ENCODE measurements around the gene S100A7. TPM values are rescaled to one million over a fixed set of nuclear protein-coding genes. Genes with fewer than 3 reads are reported as not detected.
"Not testable (repeated sequence)": the region's sequence is repeated elsewhere in the genome, so short reads cannot be mapped to it uniquely, and the experiment has no call there.

Gene S100A7
- total RNA-seq, 1 donor from 2014 or later = not detected

DNA sequence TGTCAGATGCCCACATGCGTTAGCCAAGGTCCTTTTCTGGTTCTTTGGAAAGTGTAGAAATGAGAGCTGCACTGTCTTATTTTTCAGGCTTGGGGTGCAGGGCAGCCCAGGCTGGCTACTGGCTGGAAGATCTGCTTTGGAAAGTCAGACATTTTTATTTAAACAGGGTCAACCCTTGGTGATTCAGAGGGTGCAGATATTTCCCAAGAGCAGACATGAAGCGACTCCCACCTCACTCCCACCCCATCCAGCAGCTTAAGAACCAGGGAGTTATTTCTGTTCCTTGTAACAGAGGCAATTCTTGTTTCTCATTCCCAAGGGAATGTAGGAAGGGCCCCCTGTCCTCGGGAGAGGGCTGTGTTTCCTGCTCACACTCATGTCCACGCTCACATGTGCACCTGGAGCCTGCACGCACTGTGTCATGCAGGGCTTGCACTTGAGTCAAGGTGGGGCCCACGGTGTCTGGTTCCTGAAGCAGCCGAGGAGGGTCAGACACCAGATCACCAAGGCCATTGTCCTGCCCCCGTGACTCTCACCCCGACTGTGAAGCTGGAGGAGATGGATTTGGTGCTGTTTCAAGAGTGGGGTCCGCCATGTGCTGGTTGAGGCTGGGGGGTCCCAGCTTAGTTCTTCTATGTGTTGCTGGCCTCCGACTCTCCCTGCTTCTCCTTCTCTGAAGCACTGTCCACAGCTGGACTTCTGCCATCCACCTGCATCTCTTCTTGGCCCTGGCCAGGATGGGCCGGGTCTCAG is 43.1 kb downstream of the S100A7 start:
- Mint-ChIP-seq H3K27me3 (ENCODE audit: unreplicated experiment) (peaks cover 2% of the 10 kb centered on the region), H3K9me3 (ENCODE audit: unreplicated experiment) (peaks cover 7% of the 10 kb centered on the region), H3K27ac (ENCODE audit: unreplicated experiment) (no peak overlapping the region), H3K4me3 (ENCODE audit: unreplicated experiment) (no peak overlapping the region), H3K4me1 (ENCODE audit: low read depth, unreplicated experiment) (no peaks in the 10 kb centered on the region), H3K36me3 (ENCODE audit: unreplicated experiment) (peaks cover 5% of the 10 kb centered on the region)
- DNase-seq = no peak
- TF ChIP-seq, protein P1, sequence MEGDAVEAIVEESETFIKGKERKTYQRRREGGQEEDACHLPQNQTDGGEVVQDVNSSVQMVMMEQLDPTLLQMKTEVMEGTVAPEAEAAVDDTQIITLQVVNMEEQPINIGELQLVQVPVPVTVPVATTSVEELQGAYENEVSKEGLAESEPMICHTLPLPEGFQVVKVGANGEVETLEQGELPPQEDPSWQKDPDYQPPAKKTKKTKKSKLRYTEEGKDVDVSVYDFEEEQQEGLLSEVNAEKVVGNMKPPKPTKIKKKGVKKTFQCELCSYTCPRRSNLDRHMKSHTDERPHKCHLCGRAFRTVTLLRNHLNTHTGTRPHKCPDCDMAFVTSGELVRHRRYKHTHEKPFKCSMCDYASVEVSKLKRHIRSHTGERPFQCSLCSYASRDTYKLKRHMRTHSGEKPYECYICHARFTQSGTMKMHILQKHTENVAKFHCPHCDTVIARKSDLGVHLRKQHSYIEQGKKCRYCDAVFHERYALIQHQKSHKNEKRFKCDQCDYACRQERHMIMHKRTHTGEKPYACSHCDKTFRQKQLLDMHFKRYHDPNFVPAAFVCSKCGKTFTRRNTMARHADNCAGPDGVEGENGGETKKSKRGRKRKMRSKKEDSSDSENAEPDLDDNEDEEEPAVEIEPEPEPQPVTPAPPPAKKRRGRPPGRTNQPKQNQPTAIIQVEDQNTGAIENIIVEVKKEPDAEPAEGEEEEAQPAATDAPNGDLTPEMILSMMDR (IDR thresholded peaks at IDR 0.05; ENCODE audit: partially characterized antibody, unreplicated experiment) = no peak

DNA sequence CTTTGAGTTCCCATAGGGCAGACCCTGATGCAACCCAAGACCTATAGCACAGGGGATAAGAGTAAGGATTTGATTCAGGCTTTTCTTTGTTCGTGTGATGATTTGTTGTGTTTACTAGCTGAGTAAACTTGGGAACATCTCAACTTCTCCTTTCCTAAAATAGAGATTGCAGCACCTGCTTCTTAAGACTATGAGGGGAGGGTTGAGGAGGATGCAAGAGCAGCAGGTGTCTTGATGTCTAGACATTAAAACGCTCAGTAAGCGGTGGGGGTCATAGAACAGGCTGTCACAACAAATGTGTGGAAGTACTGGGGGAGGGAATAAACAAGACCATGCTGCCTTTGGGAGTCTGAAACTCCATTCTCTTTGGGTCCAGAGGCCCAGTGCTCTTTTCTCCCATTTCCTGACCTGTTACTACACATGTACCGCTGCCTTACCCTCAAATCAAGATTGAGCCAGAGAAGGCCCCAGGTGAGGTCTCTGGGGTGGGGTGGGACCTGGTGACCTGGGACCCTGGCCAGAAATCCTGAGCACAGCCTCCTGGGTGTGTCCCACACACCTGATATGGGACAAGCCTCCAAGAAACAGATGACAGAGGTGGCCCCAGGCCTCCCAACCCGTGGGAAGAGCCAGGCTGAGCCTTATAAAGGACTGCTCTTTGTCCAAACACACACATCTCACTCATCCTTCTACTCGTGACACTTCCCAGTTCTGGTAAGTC is 44.4 kb downstream of the S100A7 start, which contains the start of gene S100A7A:
Gene S100A7A, plus strand, starts transcription at position 671 of the 721 bp plus-strand sequence. CDS start 1,563 bp downstream, outside the sequence.
- TF ChIP-seq, protein P1 (IDR thresholded peaks at IDR 0.05; ENCODE audit: partially characterized antibody, unreplicated experiment) = no peak
- Mint-ChIP-seq H3K27ac (ENCODE audit: unreplicated experiment) (no peak within 1 kb of the TSS), H3K4me3 (ENCODE audit: unreplicated experiment) (no peak within 1 kb of the TSS), H3K9me3 (ENCODE audit: unreplicated experiment) (peaks cover 7% of the 10 kb centered on the region), H3K27me3 (ENCODE audit: unreplicated experiment) (peaks cover 2% of the 10 kb centered on the region), H3K36me3 (ENCODE audit: unreplicated experiment) (peaks cover 5% of the 10 kb centered on the region), H3K4me1 (ENCODE audit: low read depth, unreplicated experiment) (no peaks in the 10 kb centered on the region)
- DNase-seq = no peak

DNA sequence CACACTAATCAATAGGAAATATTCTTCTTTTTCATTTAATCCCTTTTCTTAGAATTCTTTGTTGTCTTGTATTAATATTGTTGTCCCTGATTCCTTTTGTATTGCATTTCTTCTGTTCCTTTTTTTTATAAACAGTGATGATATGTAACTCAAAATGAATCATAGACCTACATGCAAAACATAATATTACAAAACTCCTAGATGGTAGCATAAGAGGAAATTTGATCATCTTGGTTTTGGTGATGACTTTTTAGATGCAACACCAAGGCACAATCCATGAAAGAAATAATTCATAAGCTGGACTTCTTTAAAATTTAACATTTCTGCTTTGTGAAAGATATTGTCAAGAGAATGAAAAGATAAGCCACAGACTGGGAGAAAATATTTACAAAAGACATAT is 46.5 kb downstream of the S100A7 start:
- DNase-seq; H3K9me3 Mint-ChIP-seq (ENCODE audit: unreplicated experiment); H3K27ac Mint-ChIP-seq (ENCODE audit: unreplicated experiment); H3K36me3 Mint-ChIP-seq (ENCODE audit: unreplicated experiment); H3K4me3 Mint-ChIP-seq (ENCODE audit: unreplicated experiment); H3K4me1 Mint-ChIP-seq (ENCODE audit: low read depth, unreplicated experiment); H3K27me3 Mint-ChIP-seq (ENCODE audit: unreplicated experiment): not testable (repeated sequence)

Other genes with a start within 250 kb of the S100A7 start
- not detected for gene PRR9, start 243.1 kb downstream of the S100A7 start, total RNA-seq (ENCODE audit: unreplicated experiment)
- not detected for gene LORICRIN, start 201.0 kb downstream of the S100A7 start, total RNA-seq (ENCODE audit: unreplicated experiment)
- not detected for gene PGLYRP3, start 147.7 kb downstream of the S100A7 start, total RNA-seq (ENCODE audit: unreplicated experiment)
- not detected for gene PGLYRP4, start 111.8 kb downstream of the S100A7 start, total RNA-seq (ENCODE audit: unreplicated experiment)
- gene S100A9, start 102.8 kb downstream of the S100A7 start, total RNA-seq (ENCODE audit: unreplicated experiment) = not detected
- not detected for gene S100A12, start 85.0 kb downstream of the S100A7 start, total RNA-seq (ENCODE audit: unreplicated experiment)
- not detected for gene S100A8, start 69.6 kb downstream of the S100A7 start, total RNA-seq (ENCODE audit: unreplicated experiment)
- gene S100A7A, start 44.1 kb downstream of the S100A7 start, total RNA-seq (ENCODE audit: unreplicated experiment) = not detected
- gene S100A6, start 75.3 kb upstream of the S100A7 start, total RNA-seq (ENCODE audit: unreplicated experiment) = 41.9 TPM
- not detected for gene S100A5, start 80.3 kb upstream of the S100A7 start, total RNA-seq (ENCODE audit: unreplicated experiment)
- 4.7 TPM for gene S100A4, start 85.2 kb upstream of the S100A7 start, total RNA-seq (ENCODE audit: unreplicated experiment)
- not detected for gene S100A3, start 88.6 kb upstream of the S100A7 start, total RNA-seq (ENCODE audit: unreplicated experiment)
- gene S100A2, start 105.2 kb upstream of the S100A7 start, total RNA-seq (ENCODE audit: unreplicated experiment) = 1.1 TPM
- 1.1 TPM for gene S100A16, start 152.5 kb upstream of the S100A7 start, total RNA-seq (ENCODE audit: unreplicated experiment)
- gene S100A14, start 155.7 kb upstream of the S100A7 start, total RNA-seq (ENCODE audit: unreplicated experiment) = not detected
- gene S100A13, start 166.9 kb upstream of the S100A7 start, total RNA-seq (ENCODE audit: unreplicated experiment) = 92.8 TPM
- gene S100A1, start 167.8 kb upstream of the S100A7 start, total RNA-seq (ENCODE audit: unreplicated experiment) = 35.4 TPM
- gene CHTOP, start 173.4 kb upstream of the S100A7 start, total RNA-seq (ENCODE audit: unreplicated experiment) = 84.7 TPM
- gene SNAPIN, start 198.1 kb upstream of the S100A7 start, total RNA-seq (ENCODE audit: unreplicated experiment) = 30.8 TPM
- gene ILF2, start 210.3 kb upstream of the S100A7 start, total RNA-seq (ENCODE audit: unreplicated experiment) = 221 TPM
- gene NPR1, start 218.0 kb upstream of the S100A7 start, total RNA-seq (ENCODE audit: unreplicated experiment) = not detected